A204.1 (cell line): ENCODE measurements around the gene SYNPO2.

ENCODE experiments used
- FAIRE-seq: peaks from 2 replicates; lab custom pipeline; 2012; peaks lifted over from hg19 to GRCh38; lab: Jason Lieb, UNC

The SYNPO2 gene

GRCh38 chr4:119068529-119068962 is 179.9 kb downstream of the SYNPO2 start:
- no peak for FAIRE-seq

- no peak for FAIRE-seq
Observed at GRCh38 chr4:119070301-119070700, 181.6 kb downstream of the SYNPO2 start.

GRCh38 chr4:119080721-119081541 is 192.3 kb downstream of the SYNPO2 start:
- FAIRE-seq, result no peak

- FAIRE-seq, result no peak
Observed at GRCh38 chr4:119081542-119081859, 192.8 kb downstream of the SYNPO2 start.

GRCh38 chr4:119081943-119082342 is 193.3 kb downstream of the SYNPO2 start:
- no peak for FAIRE-seq

- FAIRE-seq, result no peak
Observed at GRCh38 chr4:119082661-119083060, 194.0 kb downstream of the SYNPO2 start.

DNA sequence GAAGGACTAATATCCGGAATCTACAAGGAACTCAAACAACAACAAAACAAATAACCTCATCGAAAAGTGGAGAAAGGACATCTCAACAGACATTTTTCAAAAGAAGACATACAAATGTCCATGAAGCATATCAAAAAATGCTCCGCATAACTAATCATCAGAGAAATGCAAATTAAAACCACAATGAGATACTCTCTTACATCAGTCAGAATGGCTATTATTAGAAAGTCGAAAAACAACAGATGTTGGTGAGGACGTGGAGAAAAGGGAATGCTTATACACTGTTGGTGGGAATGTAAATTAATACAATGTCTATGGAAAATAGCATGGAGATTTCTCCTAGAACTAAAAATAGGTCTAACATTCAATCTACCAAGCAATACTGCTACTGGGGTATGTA is 195.9 kb downstream of the SYNPO2 start:
- no peak for FAIRE-seq

DNA sequence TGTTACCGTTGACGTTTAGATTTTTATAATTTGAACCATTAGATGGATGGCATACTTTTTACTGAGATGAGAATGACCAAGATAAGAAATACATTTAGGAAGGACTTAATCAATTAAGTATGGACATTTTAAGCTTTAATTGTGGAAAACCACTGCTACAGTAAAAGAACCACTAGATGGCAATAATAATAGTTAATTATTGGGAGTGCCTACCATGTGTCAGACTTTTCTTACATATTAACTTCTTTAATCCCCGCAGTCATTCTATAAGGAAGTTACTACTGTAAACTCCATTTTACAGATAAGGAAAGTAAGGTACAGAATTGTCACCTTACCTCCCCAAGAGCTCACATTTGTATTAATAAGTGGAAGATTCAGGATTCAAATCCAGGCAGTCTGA is 198.5 kb downstream of the SYNPO2 start:
- FAIRE-seq, result no peak

DNA sequence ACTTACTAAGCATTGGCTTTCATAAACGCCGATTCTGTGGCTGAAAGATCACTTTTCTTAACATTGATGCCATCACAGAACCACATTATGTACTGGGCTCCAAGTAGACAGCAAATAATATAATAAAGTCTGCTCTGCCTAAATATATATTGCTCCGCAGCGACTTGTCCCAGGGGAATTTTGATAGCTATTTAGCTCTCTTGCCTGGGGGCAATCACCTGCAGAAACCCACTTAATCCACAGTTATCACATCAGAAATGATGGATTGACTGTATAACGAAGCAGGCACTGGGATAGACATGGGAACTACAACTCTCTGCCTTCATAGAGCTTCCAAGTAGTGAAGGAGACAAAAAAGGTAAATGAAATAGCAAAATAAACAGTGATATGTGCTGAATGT is 199.0 kb downstream of the SYNPO2 start:
- FAIRE-seq, result no peak

DNA sequence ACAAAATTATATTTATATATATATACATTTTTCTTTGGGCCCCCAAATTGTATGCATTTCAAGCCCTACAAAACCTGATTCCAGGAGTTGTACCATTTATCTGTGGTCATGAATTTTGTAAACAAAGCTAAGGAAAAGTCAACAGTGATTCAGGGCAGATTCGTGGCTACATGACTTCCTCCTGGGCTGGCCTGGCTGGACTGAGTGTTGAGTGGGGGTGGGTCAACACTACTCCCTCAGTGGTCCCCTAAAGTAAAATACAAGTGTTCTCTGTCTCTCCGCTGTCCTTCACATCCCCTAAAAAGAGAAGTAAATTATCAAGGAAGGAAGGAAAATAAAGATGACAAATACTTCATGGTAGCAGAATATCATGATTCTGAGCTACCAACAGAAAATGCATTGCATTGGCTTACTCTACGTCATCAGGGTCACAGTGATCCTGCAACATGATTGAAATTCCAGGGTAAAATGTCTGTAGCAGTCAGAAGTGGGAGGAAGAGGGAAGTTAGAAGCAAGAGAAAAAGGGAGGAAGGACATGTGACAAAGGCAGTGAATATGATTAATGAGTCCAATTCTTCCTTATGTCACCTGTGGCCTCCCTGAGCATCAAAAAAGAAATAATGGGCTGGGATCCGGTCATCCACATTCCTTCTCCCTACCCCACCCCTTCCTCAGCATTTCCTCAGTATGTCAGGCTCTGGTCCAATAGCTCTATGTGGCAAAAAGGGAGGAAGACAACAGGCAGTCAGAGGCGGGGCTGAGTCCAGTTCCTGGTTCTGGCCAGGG is 204.6 kb downstream of the SYNPO2 start:
- FAIRE-seq, result no peak

DNA sequence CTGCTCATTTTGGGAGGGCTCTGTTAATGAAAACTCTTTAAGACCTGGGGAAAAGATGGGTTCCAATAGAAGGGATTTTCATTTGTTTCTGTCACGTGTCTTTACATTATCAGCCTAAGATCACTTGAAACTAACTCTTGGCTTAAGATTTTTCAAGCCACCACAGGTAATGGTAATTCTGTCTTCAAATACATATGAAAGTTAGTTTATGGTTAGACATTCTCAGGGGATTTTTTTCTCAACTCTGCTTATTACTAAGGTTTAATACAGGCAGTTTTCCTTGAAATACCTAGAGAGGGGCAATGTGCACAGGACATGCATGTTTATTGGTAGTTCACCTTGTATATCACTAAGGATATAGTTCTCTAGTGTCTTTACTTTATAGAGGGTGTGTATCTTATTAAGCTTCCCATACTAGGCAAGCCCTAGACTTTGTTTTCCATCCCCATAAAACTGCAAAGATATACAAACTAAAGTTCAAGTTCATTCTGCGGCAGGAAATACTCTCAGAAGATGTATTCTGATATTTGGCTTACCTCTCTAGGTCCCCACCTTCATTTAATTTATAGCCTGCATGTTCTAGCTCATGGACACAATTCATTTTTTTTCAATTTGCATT is 208.7 kb downstream of the SYNPO2 start:
- FAIRE-seq, result no peak

GRCh38 chr4:119098306-119098705 is 209.7 kb downstream of the SYNPO2 start:
- no peak for FAIRE-seq

DNA sequence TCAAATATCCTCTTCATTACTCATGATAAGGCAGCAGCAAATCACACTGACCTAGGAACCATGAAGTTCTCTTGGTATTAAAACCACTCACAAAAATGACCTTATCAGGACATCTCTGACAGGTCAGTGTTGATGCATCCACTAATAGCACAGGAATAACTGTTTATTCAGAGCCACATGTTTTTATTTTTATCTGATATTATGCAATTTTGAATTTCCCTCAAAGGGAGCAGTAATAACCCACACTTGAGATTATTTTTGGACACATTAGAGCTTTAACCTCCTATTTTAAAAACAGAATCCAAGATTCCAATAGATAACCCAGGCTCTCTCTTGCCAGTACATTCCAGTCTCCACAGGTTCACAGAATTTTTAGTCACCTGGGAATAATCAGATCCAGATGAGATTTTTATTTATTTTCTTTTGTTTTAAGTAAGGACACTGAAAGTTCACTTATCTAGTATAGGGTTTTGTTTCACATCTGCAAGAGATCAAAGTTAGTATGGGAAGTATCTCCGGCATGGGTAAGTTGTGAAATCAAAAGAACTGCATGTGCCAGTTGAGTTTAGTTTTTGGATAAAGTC is 210.7 kb downstream of the SYNPO2 start:
- FAIRE-seq, result no peak

- no peak for FAIRE-seq
Observed at GRCh38 chr4:119100655-119101054, 212.0 kb downstream of the SYNPO2 start.

GRCh38 chr4:119103263-119103662 is 214.6 kb downstream of the SYNPO2 start:
- FAIRE-seq, result no peak

DNA sequence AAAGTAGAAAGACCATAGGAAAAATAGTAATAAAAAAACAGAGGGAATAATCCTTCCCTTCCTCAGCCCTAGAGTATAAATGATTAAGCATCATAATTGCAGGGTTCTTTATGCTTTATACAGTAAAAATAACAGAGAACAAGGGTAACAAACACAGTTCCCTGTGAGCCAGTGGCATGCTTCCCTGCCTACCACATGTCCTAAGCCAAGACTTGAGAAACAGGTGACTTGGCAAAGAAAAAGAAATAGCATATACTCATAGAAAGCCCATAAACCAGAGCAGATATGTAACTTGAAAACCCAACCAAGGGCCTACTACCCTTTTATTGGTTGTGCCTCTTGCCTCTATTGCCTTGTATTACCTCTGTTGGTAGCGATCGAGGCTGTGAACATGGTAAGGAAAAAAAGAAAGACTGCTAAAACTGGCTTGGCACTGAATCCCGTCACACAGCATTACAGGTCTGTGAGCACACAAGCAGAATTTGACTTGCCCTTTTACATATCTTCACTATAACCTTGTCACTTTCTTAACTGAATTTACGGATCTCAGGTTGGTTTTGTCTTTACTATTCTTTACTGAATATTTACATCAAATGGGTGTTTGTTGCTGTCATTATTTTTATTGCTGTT is 216.1 kb downstream of the SYNPO2 start:
- no peak for FAIRE-seq

- FAIRE-seq, result no peak
Observed at GRCh38 chr4:119105605-119106004, 217.0 kb downstream of the SYNPO2 start.

DNA sequence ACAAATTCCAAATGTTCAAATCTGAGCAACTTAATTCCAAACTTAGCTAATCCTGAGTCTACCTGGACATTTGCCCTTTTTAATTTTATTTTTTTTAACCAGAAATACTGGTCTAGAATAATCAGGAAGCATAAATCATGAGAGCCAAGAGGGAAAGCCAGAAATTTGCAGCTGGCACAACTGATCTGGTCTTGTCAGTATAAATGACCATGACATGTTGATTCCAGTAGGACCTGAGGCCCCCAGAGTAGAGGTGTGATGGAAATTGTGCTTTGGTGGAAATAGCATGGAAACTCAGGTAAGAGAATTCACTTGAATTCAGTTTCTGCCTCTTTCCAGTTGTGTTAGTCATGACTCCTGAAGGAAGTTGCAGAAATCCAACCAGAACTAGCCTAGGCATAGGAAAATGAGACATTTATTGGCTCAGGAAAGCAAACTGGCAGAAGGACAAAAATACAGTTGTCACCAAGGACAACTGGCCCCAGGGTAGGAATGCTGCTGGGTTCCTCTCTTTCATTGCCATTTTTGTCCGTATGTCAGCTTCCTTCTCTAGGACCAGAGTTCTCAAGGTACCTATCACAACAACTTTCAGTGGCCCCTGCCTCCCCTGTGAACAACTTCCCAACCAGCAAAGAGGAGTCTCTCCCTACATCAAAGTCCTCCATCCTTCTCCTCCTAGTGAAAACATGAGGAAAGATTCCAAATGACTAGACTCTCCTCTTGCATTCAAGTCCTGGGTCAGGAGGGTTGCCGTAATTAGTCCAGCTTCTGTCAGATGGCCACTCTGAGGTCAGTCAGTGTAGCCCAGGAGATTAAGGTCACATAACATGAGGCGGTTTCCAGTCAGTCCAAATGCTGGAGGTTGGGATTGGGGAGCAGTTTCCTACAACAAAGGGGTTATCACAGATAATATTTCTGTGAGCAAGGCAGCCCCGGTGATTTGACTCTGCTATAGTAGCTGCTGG is 217.7 kb downstream of the SYNPO2 start:
- no peak for FAIRE-seq

DNA sequence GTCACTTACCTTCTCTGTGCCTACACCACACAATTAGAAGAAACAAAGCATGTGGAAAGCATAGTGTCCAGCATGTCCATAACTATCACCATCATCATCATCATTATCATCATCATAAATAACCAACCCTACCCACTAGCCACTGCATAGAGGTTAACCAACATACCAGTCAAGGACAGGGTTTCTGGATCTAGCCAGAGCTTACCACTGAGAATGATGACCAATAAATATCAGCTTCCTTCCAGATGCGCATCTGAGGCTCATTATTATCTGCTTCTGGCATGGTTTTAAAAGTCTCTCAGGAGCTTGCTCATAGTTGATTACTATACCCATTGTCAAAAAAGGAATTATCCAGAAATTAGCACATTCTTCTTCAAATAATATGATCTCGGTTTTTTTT is 221.5 kb downstream of the SYNPO2 start:
- FAIRE-seq, result no peak
